H1 (cell line): Measurements from ENCODE around the gene TSGA10IP. TPM values are rescaled to one million over a fixed set of nuclear protein-coding genes. Genes with fewer than 3 reads are reported as not detected.

Source experiments
- CTCF ChIA-PET: fragments of 300-600 bp; sonication (Branson Sonifier 250); formaldehyde crosslinking; loops from one replicate; lab custom pipeline; 2021; ENCODE audit not compliant: partially characterized antibody; lab: Charles Lee
- POLR2A ChIA-PET: fragments of 300-600 bp; sonication (Branson Sonifier 250); formaldehyde crosslinking; loops from one replicate; lab custom pipeline; 2021; ENCODE audit warnings: inconsistent platforms; ENCODE audit not compliant: partially characterized antibody; lab: Charles Lee
- DNase-seq, 2 experiments: peaks; one replicate each; pipeline versions ENCODE4 v3.0.0 to v3.0.0-alpha.2; 2010 to 2022; ENCODE audit warnings: low spot score in 2 of 2, low read depth in 1 of 2, mixed read lengths in 1 of 2
- FAIRE-seq: peaks from 2 replicates; lab custom pipeline; 2011; peaks lifted over from hg19 to GRCh38; lab: Jason Lieb, UNC
- H2AFZ ChIP-seq: 2 replicates; pipeline ENCODE4 v1.8.1; 2012; ENCODE audit warnings: low read length, inconsistent platforms
- H2AK5ac ChIP-seq: 2 replicates; pipeline ENCODE4 v1.6.1; 2013; ENCODE audit warnings: low read depth, low read length
- H2BK120ac ChIP-seq: replicated peaks from 2 replicates; pipeline ENCODE3; 2013; ENCODE audit warnings: low read depth, low read length, inconsistent platforms
- H2BK12ac ChIP-seq: 2 replicates; pipeline ENCODE4 v1.6.1; 2013; ENCODE audit warnings: low read depth, low read length
- H2BK15ac ChIP-seq: 2 replicates; pipeline ENCODE4 v1.6.1; 2013; ENCODE audit warnings: low read length
- H2BK20ac ChIP-seq: 2 replicates; pipeline ENCODE4 v1.6.1; 2013; ENCODE audit warnings: low read length
- H2BK5ac ChIP-seq: 2 replicates; pipeline ENCODE4 v1.6.1; 2013; ENCODE audit warnings: low read depth, low read length
- H3K14ac ChIP-seq: 2 replicates; pipeline ENCODE4 v1.6.1; 2013; ENCODE audit warnings: inconsistent platforms; ENCODE audit not compliant: insufficient read length
- H3K18ac ChIP-seq: 2 replicates; pipeline ENCODE4 v1.6.1; 2013; ENCODE audit warnings: low read length; ENCODE audit errors: extremely low read depth
- H3K23ac ChIP-seq: 2 replicates; pipeline ENCODE4 v1.6.1; 2013; ENCODE audit warnings: inconsistent platforms; ENCODE audit not compliant: insufficient read length
- H3K23me2 ChIP-seq: 2 replicates; pipeline ENCODE4 v1.6.1; 2013; ENCODE audit warnings: low read depth, low read length
- H3K27ac ChIP-seq: 2 replicates; pipeline ENCODE4 v1.6.1; 2011; ENCODE audit warnings: low read depth, low read length, inconsistent platforms
- H3K27me3 ChIP-seq, 4 experiments: replicated peaks in 1 of 4; 1 replicate in 1 of 4; 2 replicates in 3 of 4; pipeline versions ENCODE4 v1.6.1 to v1.8.1; 2011 to 2013; ENCODE audit warnings: low read length in 3 of 4, mild to moderate bottlenecking in 3 of 4, inconsistent platforms in 2 of 4, mixed read lengths in 2 of 4, moderate library complexity in 1 of 4; ENCODE audit not compliant: control insufficient read depth in 3 of 4, insufficient read depth in 3 of 4; ENCODE audit errors: extremely low read depth in 1 of 4
- H3K36me3 ChIP-seq, 4 experiments: 2 replicates each; pipeline versions ENCODE4 v1.6.1 to v1.8.1; 2011 to 2013; ENCODE audit warnings: mild to moderate bottlenecking in 4 of 4, low read length in 3 of 4, moderate library complexity in 2 of 4, control low read depth in 1 of 4, inconsistent platforms in 1 of 4; ENCODE audit not compliant: insufficient read depth in 4 of 4, control insufficient read depth in 2 of 4
- H3K4ac ChIP-seq: replicated peaks from 2 replicates; pipeline ENCODE3; 2013; ENCODE audit warnings: low read length, low read depth, mixed read lengths, inconsistent platforms; ENCODE audit not compliant: insufficient read length
- H3K4me1 ChIP-seq, 4 experiments: replicated peaks in 1 of 4; 1 replicate in 1 of 4; 2 replicates in 3 of 4; pipeline versions ENCODE4 v1.6.1 to v1.8.1; 2011 to 2013; ENCODE audit warnings: low read length in 3 of 4, inconsistent platforms in 2 of 4, mixed read lengths in 1 of 4; ENCODE audit not compliant: insufficient read depth in 4 of 4, control insufficient read depth in 3 of 4
- H3K4me2 ChIP-seq, 2 experiments: 2 replicates each; pipeline versions ENCODE4 v1.6.1 to v1.8.1; 2011 to 2013; ENCODE audit warnings: low read depth in 2 of 2, low read length in 2 of 2, control low read depth in 1 of 2, inconsistent platforms in 1 of 2, mild to moderate bottlenecking in 1 of 2; ENCODE audit not compliant: insufficient read depth in 1 of 2
- H3K4me3 ChIP-seq, 4 experiments: fragments of 200-600, 300-600 bp in 1 of 4; sonication (generic), shearing (Covaris generic), sonication (Bioruptor Twin) in 1 of 4; 2 replicates each; pipeline versions ENCODE4 v1.5.1 to v1.8.1; 2011 to 2016; ENCODE audit warnings: low read length in 4 of 4, low read depth in 3 of 4, control low read depth in 2 of 4, inconsistent platforms in 2 of 4, mild to moderate bottlenecking in 2 of 4, mixed read lengths in 1 of 4, moderate library complexity in 1 of 4; ENCODE audit not compliant: insufficient read depth in 2 of 4; ENCODE audit errors: extremely low read depth in 1 of 4
- H3K56ac ChIP-seq: replicated peaks from 2 replicates; pipeline ENCODE3; 2013; ENCODE audit warnings: low read depth, mild to moderate bottlenecking, mixed read lengths, low read length, inconsistent platforms; ENCODE audit not compliant: insufficient read length
- H3K79me1 ChIP-seq: 2 replicates; pipeline ENCODE4 v1.6.1; 2013; ENCODE audit warnings: low read depth, low read length, control low read depth
- H3K79me2 ChIP-seq, 2 experiments: 2 replicates each; pipeline versions ENCODE4 v1.6.1 to v1.8.1; 2012 to 2013; ENCODE audit warnings: low read length in 2 of 2, mild to moderate bottlenecking in 2 of 2, inconsistent platforms in 1 of 2; ENCODE audit not compliant: insufficient read depth in 2 of 2, control insufficient read depth in 1 of 2
- H3K9ac ChIP-seq, 4 experiments: replicated peaks in 1 of 4; 1 replicate in 1 of 4; 2 replicates in 3 of 4; pipeline versions ENCODE4 v1.6.1 to v1.8.1; 2011 to 2013; ENCODE audit warnings: low read depth in 3 of 4, low read length in 3 of 4, control low read depth in 2 of 4, mild to moderate bottlenecking in 2 of 4, moderate library complexity in 2 of 4, inconsistent platforms in 1 of 4; ENCODE audit errors: extremely low read depth in 1 of 4
- H3K9me3 ChIP-seq, 2 experiments: 2 replicates each; pipeline versions ENCODE4 v1.6.1 to v1.8.1; 2012 to 2013; ENCODE audit warnings: mild to moderate bottlenecking in 2 of 2, moderate library complexity in 2 of 2, control low read depth in 1 of 2, inconsistent platforms in 1 of 2, low read depth in 1 of 2, low read length in 1 of 2, mixed read lengths in 1 of 2; ENCODE audit not compliant: insufficient read depth in 2 of 2
- H4K20me1 ChIP-seq, 2 experiments: replicated peaks in 1 of 2; 2 replicates each; pipeline versions ENCODE3 to v1.8.1; 2011 to 2013; ENCODE audit warnings: inconsistent platforms in 2 of 2, low read length in 2 of 2, mild to moderate bottlenecking in 1 of 2; ENCODE audit not compliant: insufficient read depth in 2 of 2, control insufficient read depth in 1 of 2
- H4K5ac ChIP-seq: 2 replicates; pipeline ENCODE4 v1.6.1; 2013; ENCODE audit warnings: low read length, low read depth, mixed read lengths, inconsistent platforms; ENCODE audit not compliant: insufficient read length
- H4K8ac ChIP-seq: 2 replicates; pipeline ENCODE4 v1.8.0; 2013; ENCODE audit warnings: mild to moderate bottlenecking, moderate library complexity, low read length, inconsistent platforms; ENCODE audit not compliant: insufficient read depth; ENCODE audit errors: extremely low read depth
- H4K91ac ChIP-seq: replicated peaks from 2 replicates; pipeline ENCODE3; 2013; ENCODE audit warnings: low read length, mixed read lengths, inconsistent platforms; ENCODE audit not compliant: insufficient read length
- CEBPB ChIP-seq: IDR thresholded peaks from 2 replicates; pipeline ENCODE4 v1.6.1; 2012; ENCODE audit warnings: low read depth, low read length
- CREB1 ChIP-seq: IDR thresholded peaks from 2 replicates; pipeline ENCODE4 v1.6.1; 2012; ENCODE audit warnings: inconsistent platforms
- EGR1 ChIP-seq: IDR thresholded peaks from 2 replicates; pipeline ENCODE4 v1.6.1; 2011; ENCODE audit warnings: low read depth, low read length, borderline replicate concordance
- JUND ChIP-seq: IDR thresholded peaks from 2 replicates; pipeline ENCODE4 v1.6.1; 2011; ENCODE audit warnings: mild to moderate bottlenecking, improper control_type of control experiment, low read length
- NANOG ChIP-seq: IDR thresholded peaks from 2 replicates; pipeline ENCODE4 v1.6.1; 2011; ENCODE audit warnings: low read length, low read depth, mild to moderate bottlenecking, inconsistent platforms; ENCODE audit not compliant: insufficient read depth, poor library complexity, severe bottlenecking
- NRF1 ChIP-seq: IDR thresholded peaks from 2 replicates; pipeline ENCODE4 v1.6.1; 2011; ENCODE audit warnings: mild to moderate bottlenecking, low read depth, low read length, improper control_type of control experiment
- PHF8 ChIP-seq: fragments of 200-600 bp; sonication (generic); conservative IDR thresholded peaks from 2 replicates; pipeline ENCODE4 v1.7.1; 2012; ENCODE audit warnings: low read depth, mild to moderate bottlenecking, inconsistent platforms, low read length, moderate library complexity
- RFX5 ChIP-seq: IDR thresholded peaks from 2 replicates; pipeline ENCODE4 v1.6.1; 2011; ENCODE audit warnings: low read depth, low read length, improper control_type of control experiment, borderline replicate concordance
- SIN3A ChIP-seq, 2 experiments: IDR thresholded peaks in 1 of 2; conservative IDR thresholded peaks in 1 of 2; 2 replicates each; pipeline ENCODE4 v1.6.1; 2011 to 2012; ENCODE audit warnings: low read length in 2 of 2, improper control_type of control experiment in 1 of 2, low read depth in 1 of 2, mild to moderate bottlenecking in 1 of 2
- SP1 ChIP-seq: IDR thresholded peaks from 2 replicates; pipeline ENCODE4 v1.6.1; 2011; ENCODE audit warnings: low read depth, low read length
- SP4 ChIP-seq: IDR thresholded peaks from 2 replicates; pipeline ENCODE4 v1.6.1; 2012; ENCODE audit warnings: low read length, inconsistent platforms
- TBP ChIP-seq: IDR thresholded peaks from 2 replicates; pipeline ENCODE4 v1.6.1; 2011; ENCODE audit warnings: low read depth, low read length, improper control_type of control experiment
- ZNF274 ChIP-seq: IDR thresholded peaks from 2 replicates; pipeline ENCODE4 v1.7.0; 2012; ENCODE audit warnings: low read length, borderline replicate concordance; ENCODE audit errors: extremely low read depth
- WGBS, 2 experiments: shearing (Covaris generic) in 1 of 2; methylation state at CpG; one replicate each; pipeline versions ENCODE4 v1.1.6 to v1.1.7; 2013 to 2015; ENCODE audit warnings: low lambda C conversion rate in 2 of 2, mixed read lengths in 2 of 2, inconsistent platforms in 1 of 2, low coverage in 1 of 2, missing lambda C conversion rate in 1 of 2; ENCODE audit not compliant: insufficient replicate concordance in 2 of 2, insufficient coverage in 1 of 2, insufficient read length in 1 of 2; ENCODE audit errors: extremely low coverage in 1 of 2, missing lambda C conversion rate in 1 of 2; 5-methylcytosine and 5-hydroxymethylcytosine counted together
- polyA plus RNA-seq, 7 experiments: library from polyadenylated mRNA; depleted of rRNA in 3 of 7; stranded (reverse) in 5 of 7; unstranded in 2 of 7; fragments of >200 nt in 5 of 7; fragments of 200-250 nt in 2 of 7; gene quantifications; 1 replicate in 5 of 7; 2 replicates in 1 of 7; 4 replicates in 1 of 7; pipeline versions ENCODE4 v1.2.1 to v1.2.3, GENCODE V29; 2011 to 2013; ENCODE audit warnings: missing spikeins in 2 of 7, mixed read lengths in 2 of 7
- total RNA-seq: library from RNA; stranded (reverse); fragmentation: NEBNext Ultra II Directional; extraction: Animal tissue kit (Norgen Biotek cat#: 25700); gene quantifications from 2 replicates; pipeline ENCODE4 v1.2.1, GENCODE V29; 2021
- TF ChIP-seq, protein P1 (sequence below): IDR thresholded peaks from 2 replicates; pipeline ENCODE4 v1.6.1; 2011; ENCODE audit warnings: low read depth, mild to moderate bottlenecking, low read length; ENCODE audit not compliant: insufficient read depth

The TSGA10IP gene
- total and polyA plus RNA-seq, 2 of the 8 experiments (the other 6 are each of a cell fraction or from before 2014, with no cell fraction given), result 1.9 to 6.0 TPM

DNA sequence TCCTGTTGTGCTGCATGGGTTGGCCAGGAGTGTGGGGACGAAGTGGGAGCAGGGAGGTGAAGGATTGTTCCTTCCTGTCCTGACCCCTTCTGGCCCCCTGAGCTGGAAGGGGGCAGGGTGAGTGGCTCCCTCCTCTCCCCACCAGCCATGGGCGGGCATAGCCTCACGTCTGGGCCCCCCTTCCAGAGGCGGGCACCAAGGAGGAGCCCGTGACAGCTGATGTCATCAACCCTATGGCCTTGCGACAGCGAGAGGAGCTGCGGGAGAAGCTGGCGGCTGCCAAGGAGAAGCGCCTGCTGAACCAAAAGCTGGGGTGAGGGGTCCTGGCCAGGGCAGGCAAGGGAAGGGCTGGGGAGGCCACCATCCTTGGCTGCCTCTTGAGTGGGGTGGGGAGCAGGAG lies 19.6 kb downstream of the TSGA10IP start:
- CTCF ChIA-PET, result interaction anchor here (0.8 to 1.8 kb wide), 2 partner anchors 72 to 80 kb away, joined by 4 to 5 read pairs; no protein-coding TSS in a partner anchor
- no peak overlapping the region; a peak in 1 of 7 replicates for H3K9ac ChIP-seq
- TF ChIP-seq CREB1 (no peak), EGR1 (no peak), SP4 (no peak), SP1 (no peak), PHF8 (no peak), RFX5 (no peak), NRF1 (no peak), JUND (no peak), CEBPB (no peak), SIN3A (conservative IDR thresholded peaks at IDR 0.05 in 1 of 2, IDR thresholded peaks at IDR 0.05 in 1 of 2; ENCODE audit: low read depth in 1 of 2, low read length in 2 of 2) (no peak), NANOG (no peak), ZNF274 (no peak), TBP (no peak)
- TF ChIP-seq, protein P1, sequence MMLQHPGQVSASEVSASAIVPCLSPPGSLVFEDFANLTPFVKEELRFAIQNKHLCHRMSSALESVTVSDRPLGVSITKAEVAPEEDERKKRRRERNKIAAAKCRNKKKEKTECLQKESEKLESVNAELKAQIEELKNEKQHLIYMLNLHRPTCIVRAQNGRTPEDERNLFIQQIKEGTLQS, result no peak

More for the DNA sequence above, 19.6 kb downstream of the TSGA10IP start:
- H2BK120ac ChIP-seq, result no peak overlapping the region
- H2AFZ ChIP-seq, result no peak overlapping the region
- H3K27ac ChIP-seq, result no peak overlapping the region
- no peaks in the 10 kb centered on the region for H3K9me3 ChIP-seq
- no peak overlapping the region for H3K4me2 ChIP-seq
- FAIRE-seq (no peak), DNase-seq (no peak)
- peaks cover 1 to 11% of the 10 kb centered on the region in 2 experiments for H4K20me1 ChIP-seq
- H3K36me3 ChIP-seq, result peaks cover 12 to 47% (median 35%) of the 10 kb centered on the region in 4 experiments
- H3K23me2 ChIP-seq, result peaks cover 14% of the 10 kb centered on the region; the same call in 1 of the 2 replicates
- peaks cover 11 to 21% of the 10 kb centered on the region in 2 experiments for H3K79me2 ChIP-seq
- H2BK20ac ChIP-seq, result no peak overlapping the region
- WGBS, 2 experiments, result 96% methylated on average over 7 of the region's 10 CpGs; no CpG with 5 or more reads in 1 of the 2 experiments
- no peak overlapping the region for H4K8ac ChIP-seq
- H3K79me1 ChIP-seq, result peaks cover 9% of the 10 kb centered on the region
- no peak overlapping the region for H2BK5ac ChIP-seq
- H4K5ac ChIP-seq, result no peak overlapping the region
- H3K4me3 ChIP-seq, result no peak overlapping the region
- no peak overlapping the region for H3K23ac ChIP-seq
- H3K27me3 ChIP-seq, result no peaks in the 10 kb centered on the region
- H3K14ac ChIP-seq, result no peak overlapping the region
- no peak overlapping the region for H2BK12ac ChIP-seq
- H3K4ac ChIP-seq, result no peak overlapping the region
- POLR2A ChIA-PET, result interaction anchor here (0.8 to 2.4 kb wide), 4 partner anchors 14 to 106 kb away, joined by 3 to 7 read pairs (median 5); no protein-coding TSS in a partner anchor
- peaks cover 0 to 9% (median 3%) of the 10 kb centered on the region in 4 experiments; a peak in 3 of 7 replicates for H3K4me1 ChIP-seq
- H3K56ac ChIP-seq, result no peak overlapping the region
- no peak overlapping the region for H3K18ac ChIP-seq
- H4K91ac ChIP-seq, result no peak overlapping the region
- no peak overlapping the region for H2AK5ac ChIP-seq
- no peak overlapping the region for H2BK15ac ChIP-seq
